Activated effector memory CD4-positive, alpha-beta T cell treated with anti-CD3 and anti-CD28 coated beads, Interleukin-2, amount 50 U/mL, for 16 hours (primary cell): ENCODE results near the gene ANKK1.

Experiments used
- DNase-seq: peaks from one replicate; pipeline ENCODE4 v3.0.0-alpha.2; 2020

Gene ANKK1

DNA sequence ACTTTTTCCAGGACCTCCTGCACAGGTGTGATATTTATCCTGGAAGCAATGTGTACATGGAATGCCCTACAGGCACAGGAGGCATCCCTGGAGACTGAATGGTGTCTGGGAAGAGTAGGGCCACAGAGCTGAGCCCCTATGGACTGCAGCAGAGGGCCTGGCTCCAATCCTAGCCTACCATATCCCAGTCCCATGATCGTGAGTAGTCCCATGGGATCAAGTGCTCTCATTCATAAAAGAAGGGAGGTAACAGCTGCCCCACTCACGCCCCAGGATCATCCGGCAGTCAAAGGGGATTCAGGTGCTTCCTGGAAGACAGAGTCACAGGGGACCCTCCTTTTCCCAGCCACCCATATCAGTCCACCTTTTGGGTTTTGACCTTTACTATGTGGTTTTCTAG, 24.0 kb downstream of the ANKK1 start:
- DNase-seq, result no peak

GRCh38 chr11:113412675-113413074, 25.1 kb downstream of the ANKK1 start:
- DNase-seq, result no peak

GRCh38 chr11:113415343-113415742, 27.8 kb downstream of the ANKK1 start:
- DNase-seq, result no peak

DNA sequence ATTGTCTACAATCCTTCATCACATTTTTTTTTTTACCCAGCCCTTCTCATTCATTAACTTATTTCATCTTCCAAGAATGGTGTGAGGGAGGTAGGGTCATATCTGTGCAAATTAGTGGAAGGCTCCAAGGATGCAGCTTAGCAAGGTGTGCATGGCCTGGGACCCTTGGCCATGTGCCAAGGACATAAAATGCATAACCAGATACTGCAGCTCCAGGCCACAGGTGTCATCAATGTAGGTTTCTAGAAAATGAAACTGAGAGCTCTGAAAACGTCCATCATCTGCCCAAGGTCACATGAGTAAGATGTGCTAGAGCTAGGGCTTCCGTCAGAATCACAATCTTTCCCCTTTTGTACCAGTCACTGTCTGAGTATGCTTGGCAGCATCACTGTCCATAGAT, 29.8 kb downstream of the ANKK1 start:
- no peak for DNase-seq

- no peak for DNase-seq
Measured at GRCh38 chr11:113419454-113420003, 31.9 kb downstream of the ANKK1 start.

- no peak for DNase-seq
Measured at GRCh38 chr11:113420808-113421207, 33.2 kb downstream of the ANKK1 start.

- no peak for DNase-seq
Measured at GRCh38 chr11:113426686-113427085, 39.1 kb downstream of the ANKK1 start.

DNA sequence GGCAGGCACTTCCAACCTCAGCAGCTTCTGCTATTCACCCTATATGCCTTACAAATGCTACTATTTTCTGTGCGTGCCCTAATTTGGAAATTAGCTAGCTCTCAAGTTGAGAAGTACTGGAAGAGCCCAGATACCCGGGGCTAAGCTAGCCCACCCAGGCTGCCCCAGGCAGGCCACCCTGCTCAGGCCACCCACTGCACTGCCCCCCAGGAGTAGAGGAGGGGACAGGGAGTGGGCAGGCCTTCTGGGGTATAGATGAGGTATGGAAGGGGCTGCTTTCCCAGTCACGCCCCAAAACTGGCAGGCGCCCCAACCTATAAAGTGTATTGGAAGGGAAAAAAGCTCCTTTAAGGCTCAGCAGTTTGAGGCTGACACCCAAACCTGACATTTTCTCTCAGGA, 44.2 kb downstream of the ANKK1 start:
- DNase-seq, result no peak

- no peak for DNase-seq
Measured at GRCh38 chr11:113435190-113435968, 47.8 kb downstream of the ANKK1 start.

- no peak for DNase-seq
Measured at GRCh38 chr11:113436672-113437252, 49.2 kb downstream of the ANKK1 start.

- DNase-seq, result no peak
Measured at GRCh38 chr11:113440816-113441215, 53.2 kb downstream of the ANKK1 start.

- no peak for DNase-seq
Measured at GRCh38 chr11:113444502-113445123, 57.0 kb downstream of the ANKK1 start.

GRCh38 chr11:113446112-113446511, 58.5 kb downstream of the ANKK1 start:
- DNase-seq, result no peak

DNA sequence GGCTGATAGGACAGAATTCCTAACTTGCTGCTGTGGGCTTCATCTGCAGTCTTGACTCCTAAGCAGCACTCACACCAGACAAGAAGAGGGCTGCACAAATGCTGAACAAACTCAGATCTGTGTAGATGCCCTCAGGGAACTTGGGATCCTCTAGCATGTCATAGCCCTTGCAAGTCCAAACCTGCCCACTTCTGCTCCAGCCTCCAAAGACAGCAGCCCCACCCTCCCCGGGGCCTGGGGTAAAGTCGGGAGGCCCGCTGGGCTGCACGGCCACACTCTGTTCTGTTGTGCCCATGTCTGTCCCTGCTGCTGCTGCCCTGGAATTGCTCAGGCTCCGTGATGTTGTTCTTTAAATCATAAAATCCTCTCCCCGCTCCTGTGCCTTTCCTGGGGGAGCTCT, 59.4 kb downstream of the ANKK1 start:
- DNase-seq, result no peak

DNA sequence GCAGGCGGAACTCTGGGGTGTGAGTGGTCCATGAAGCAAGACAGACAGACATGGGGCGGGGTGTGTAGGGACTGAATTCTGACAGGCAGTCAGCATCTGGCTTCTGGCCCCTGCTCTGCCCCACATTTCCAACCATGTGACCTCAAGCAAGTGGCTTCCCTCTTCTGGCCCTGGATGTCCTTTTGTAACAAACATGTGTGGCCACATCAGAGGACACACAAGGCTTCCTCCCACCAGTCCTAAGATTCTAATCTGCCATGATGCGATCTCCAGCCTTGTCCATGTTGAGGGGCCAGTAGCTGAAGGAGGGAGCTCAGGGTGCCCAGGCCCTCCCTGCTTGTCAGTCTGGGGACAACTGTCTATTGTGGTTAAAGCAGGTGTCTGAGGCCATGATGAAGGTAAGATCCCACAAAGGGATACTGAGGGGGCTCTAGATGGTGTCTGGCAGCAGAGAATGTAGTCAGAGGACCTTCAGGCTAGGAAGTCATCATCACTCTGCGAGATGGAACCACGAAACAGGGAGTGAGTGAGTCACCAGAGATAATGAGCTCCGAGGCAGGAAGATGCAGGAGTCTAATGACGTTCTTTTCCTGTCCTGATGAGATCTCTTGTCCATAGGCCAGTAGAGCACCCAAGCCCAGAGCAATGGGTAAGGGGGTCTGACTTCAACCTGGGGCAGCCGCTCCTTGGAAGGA, 60.2 kb downstream of the ANKK1 start:
- no peak for DNase-seq

DNA sequence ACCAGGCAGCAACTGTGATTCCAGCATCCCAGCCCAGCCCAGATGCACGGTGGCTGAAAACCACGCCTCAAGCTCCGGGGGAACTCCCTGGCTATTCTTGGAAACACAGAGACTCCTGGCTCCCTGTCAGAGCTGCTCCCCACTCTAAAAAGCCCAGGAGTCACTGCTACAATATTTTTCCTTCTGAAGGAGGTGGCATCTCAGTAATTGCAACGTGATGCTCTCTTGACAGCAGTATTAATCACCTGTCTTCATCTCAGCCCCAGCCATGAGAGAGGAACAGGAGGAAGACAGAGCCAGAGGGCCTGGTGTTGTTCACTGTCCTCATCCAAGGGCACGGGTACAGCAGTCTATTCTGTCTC, 60.7 kb downstream of the ANKK1 start:
- no peak for DNase-seq

- DNase-seq, result no peak
Measured at GRCh38 chr11:113449743-113450142, 62.2 kb downstream of the ANKK1 start.
